ENCODE data around the gene ILK.

- TF ChIP-seq EZH2 (IDR thresholded peaks at IDR 0.05; ENCODE audit: borderline replicate concordance) (no peak), CTCF (IDR thresholded peaks at IDR 0.05; ENCODE audit: poor library complexity) (no peak)
Observed at GRCh38 chr11:6613496-6613895, 9.9 kb downstream of the ILK start.
